Activated naive CD8-positive, alpha-beta T cell treated with anti-CD3 and anti-CD28 coated beads, Interleukin-2, amount 10 ng/mL, durations not matched to agents 7 days and 5 days (primary cell): ENCODE results near the gene CDC42BPB. TPM values are rescaled to one million over a fixed set of nuclear protein-coding genes. Genes with fewer than 3 reads are reported as not detected.

ENCODE experiments used
- ATAC-seq: fragments of 150-1000 bp; cut with Tn5 transposase; one replicate; pipeline ENCODE4 v1.10.0; 2021; ENCODE audit warnings: low read depth, moderate library complexity
- POLR2A ChIA-PET: fragments of 350-600 bp; sonication (Branson Sonifier 250); formaldehyde crosslinking; loops from one replicate; lab custom pipeline; 2021; ENCODE audit warnings: antibody characterized with exemption; lab: Charles Lee
- DNase-seq: peaks from one replicate; pipeline ENCODE4 v3.0.0; 2021
- H3K27ac Mint-ChIP-seq: one replicate; pipeline ENCODE4 v1.8.0; 2022; ENCODE audit warnings: mild to moderate bottlenecking, mixed read lengths
- H3K27me3 Mint-ChIP-seq: one replicate; pipeline ENCODE4 v1.8.0; 2022; ENCODE audit warnings: mild to moderate bottlenecking, moderate library complexity, mixed read lengths
- H3K36me3 Mint-ChIP-seq: one replicate; pipeline ENCODE4 v1.8.0; 2021; ENCODE audit warnings: mild to moderate bottlenecking, mixed read lengths
- H3K4me1 Mint-ChIP-seq: one replicate; pipeline ENCODE4 v1.8.0; 2021; ENCODE audit warnings: mixed read lengths
- H3K4me3 Mint-ChIP-seq: one replicate; pipeline ENCODE4 v1.8.0; 2022; ENCODE audit warnings: mild to moderate bottlenecking, moderate library complexity, mixed read lengths
- H3K9me3 Mint-ChIP-seq: one replicate; pipeline ENCODE4 v1.8.0; 2021; ENCODE audit warnings: mixed read lengths
- total RNA-seq, 2 experiments: library from RNA; stranded (reverse); gene quantifications; one replicate each; pipeline ENCODE4 v1.2.3, GENCODE V29; 2021

The CDC42BPB gene
- total RNA-seq, 2 experiments from 2014 or later: 1.1 TPM

- H3K27ac Mint-ChIP-seq: no peak overlapping the region
- DNase-seq (no peak), ATAC-seq (no peak)
- peaks cover 39% of the 10 kb centered on the region for H3K27me3 Mint-ChIP-seq
- POLR2A ChIA-PET: no interaction called here
- peaks cover 2% of the 10 kb centered on the region for H3K4me1 Mint-ChIP-seq
- H3K9me3 Mint-ChIP-seq: no peaks in the 10 kb centered on the region
- H3K36me3 Mint-ChIP-seq: no peaks in the 10 kb centered on the region
- H3K4me3 Mint-ChIP-seq: no peak overlapping the region
Measured at GRCh38 chr14:102923925-102924486, 133.3 kb downstream of the CDC42BPB start.

GRCh38 chr14:102923201-102923924 lies 134.0 kb downstream of the CDC42BPB start:
- POLR2A ChIA-PET: no interaction called here
- no peak for ATAC-seq
- Mint-ChIP-seq H3K36me3 (no peaks in the 10 kb centered on the region), H3K27ac (no peak overlapping the region), H3K27me3 (peaks cover 39% of the 10 kb centered on the region), H3K4me3 (peak overlapping the region; percentile 60), H3K4me1 (peaks cover 2% of the 10 kb centered on the region), H3K9me3 (no peaks in the 10 kb centered on the region)
- DNase-seq: no peak

DNA sequence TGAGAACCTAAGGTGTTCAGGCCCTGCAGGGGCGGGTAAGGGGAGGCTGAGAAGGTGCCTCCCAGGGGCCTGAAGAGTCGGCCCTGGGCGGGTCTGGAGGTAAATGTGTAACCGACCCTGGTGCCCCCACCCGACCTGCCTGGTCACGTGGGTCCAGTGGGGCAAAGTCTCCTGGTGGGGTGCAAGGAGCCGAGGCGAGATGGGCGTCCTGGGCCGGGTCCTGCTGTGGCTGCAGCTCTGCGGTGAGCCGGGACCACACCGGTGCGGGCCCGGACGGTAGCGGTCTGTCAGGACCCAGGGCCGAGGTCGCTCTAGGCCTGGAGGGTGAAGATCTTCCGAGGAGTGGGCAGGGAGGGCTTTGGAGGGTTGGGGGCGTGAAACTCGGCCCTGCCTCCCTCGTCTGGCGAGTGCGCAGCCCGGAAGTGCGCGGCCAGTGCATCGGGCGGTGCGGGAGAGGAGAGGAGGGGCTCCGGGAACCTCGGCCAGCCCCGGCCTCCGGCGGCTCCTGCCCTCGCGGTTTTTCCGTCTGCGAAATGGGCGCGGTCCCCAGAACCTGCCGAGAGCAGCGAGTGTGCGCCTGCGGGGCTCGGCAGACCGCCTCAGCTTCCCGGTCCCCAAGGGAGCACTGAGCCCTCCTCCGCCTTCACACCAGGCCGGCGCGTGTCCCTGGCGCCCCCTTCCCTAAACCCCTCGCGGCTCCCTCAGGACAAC lies 134.7 kb downstream of the CDC42BPB start, which contains the start of gene AMN:
Gene AMN, plus strand, starts transcription at position 174 of the 711 bp plus-strand sequence. Its CDS starts 26 bp downstream, at position 200.
- H3K4me3 Mint-ChIP-seq: peak within 1 kb of the TSS; percentile 60
- DNase-seq (no peak), ATAC-seq (no peak)
- no peaks in the 10 kb centered on the region for H3K9me3 Mint-ChIP-seq
- POLR2A ChIA-PET: no interaction called here
- peaks cover 2% of the 10 kb centered on the region for H3K4me1 Mint-ChIP-seq
- peaks cover 39% of the 10 kb centered on the region for H3K27me3 Mint-ChIP-seq
- no peaks in the 10 kb centered on the region for H3K36me3 Mint-ChIP-seq
- H3K27ac Mint-ChIP-seq: no peak within 1 kb of the TSS

GRCh38 chr14:102920998-102921304 lies 136.4 kb downstream of the CDC42BPB start:
- POLR2A ChIA-PET: no interaction called here
- peaks cover 4% of the 10 kb centered on the region for H3K4me1 Mint-ChIP-seq
- H3K27me3 Mint-ChIP-seq: peaks cover 23% of the 10 kb centered on the region
- no peak overlapping the region for H3K4me3 Mint-ChIP-seq
- no peak overlapping the region for H3K27ac Mint-ChIP-seq
- no peak for ATAC-seq
- no peaks in the 10 kb centered on the region for H3K36me3 Mint-ChIP-seq
- DNase-seq: no peak
- no peaks in the 10 kb centered on the region for H3K9me3 Mint-ChIP-seq

DNA sequence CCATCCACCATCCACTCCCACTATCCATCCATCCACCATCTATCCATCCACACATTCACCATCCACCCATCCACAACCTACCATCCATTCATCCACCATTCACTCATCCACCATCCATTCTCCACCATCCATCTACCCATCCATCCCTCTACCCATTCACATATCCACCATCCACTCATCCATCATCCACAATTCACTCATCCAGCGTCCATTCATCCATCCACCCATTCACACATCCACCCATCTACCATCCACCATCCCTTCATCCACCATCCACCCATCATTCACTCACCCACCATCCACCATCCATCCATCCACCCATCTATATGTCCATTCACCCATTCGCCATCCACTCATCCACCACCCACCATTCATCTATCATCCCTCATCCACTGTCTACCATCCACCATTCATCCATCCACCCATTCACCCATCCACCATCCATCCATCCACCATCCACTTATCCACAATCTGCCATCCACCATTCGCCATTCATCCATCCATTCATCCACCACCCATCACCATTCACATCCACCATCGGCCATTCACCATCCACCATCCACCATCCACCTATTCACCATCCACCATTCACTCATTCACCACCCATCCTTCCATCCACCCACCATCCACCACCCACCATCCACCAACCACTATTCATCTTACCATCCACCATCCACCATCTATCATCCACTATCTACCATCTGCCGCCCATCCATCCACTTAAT lies 136.9 kb downstream of the CDC42BPB start:
- ATAC-seq: no peak
- POLR2A ChIA-PET: no interaction called here

GRCh38 chr14:102918438-102918837 lies 138.9 kb downstream of the CDC42BPB start:
- Mint-ChIP-seq H3K27ac (no peak overlapping the region), H3K27me3 (peaks cover 3% of the 10 kb centered on the region), H3K36me3 (no peaks in the 10 kb centered on the region), H3K9me3 (no peaks in the 10 kb centered on the region), H3K4me3 (no peak overlapping the region), H3K4me1 (peaks cover 4% of the 10 kb centered on the region)
- POLR2A ChIA-PET: no interaction called here
- ATAC-seq (no peak), DNase-seq (no peak)

More for the DNA sequence above, 136.9 kb downstream of the CDC42BPB start:
- no peak for DNase-seq
- Mint-ChIP-seq H3K4me1 (peaks cover 4% of the 10 kb centered on the region), H3K27ac (no peak overlapping the region), H3K27me3 (peaks cover 18% of the 10 kb centered on the region), H3K36me3 (no peaks in the 10 kb centered on the region), H3K9me3 (no peaks in the 10 kb centered on the region), H3K4me3 (no peak overlapping the region)

DNA sequence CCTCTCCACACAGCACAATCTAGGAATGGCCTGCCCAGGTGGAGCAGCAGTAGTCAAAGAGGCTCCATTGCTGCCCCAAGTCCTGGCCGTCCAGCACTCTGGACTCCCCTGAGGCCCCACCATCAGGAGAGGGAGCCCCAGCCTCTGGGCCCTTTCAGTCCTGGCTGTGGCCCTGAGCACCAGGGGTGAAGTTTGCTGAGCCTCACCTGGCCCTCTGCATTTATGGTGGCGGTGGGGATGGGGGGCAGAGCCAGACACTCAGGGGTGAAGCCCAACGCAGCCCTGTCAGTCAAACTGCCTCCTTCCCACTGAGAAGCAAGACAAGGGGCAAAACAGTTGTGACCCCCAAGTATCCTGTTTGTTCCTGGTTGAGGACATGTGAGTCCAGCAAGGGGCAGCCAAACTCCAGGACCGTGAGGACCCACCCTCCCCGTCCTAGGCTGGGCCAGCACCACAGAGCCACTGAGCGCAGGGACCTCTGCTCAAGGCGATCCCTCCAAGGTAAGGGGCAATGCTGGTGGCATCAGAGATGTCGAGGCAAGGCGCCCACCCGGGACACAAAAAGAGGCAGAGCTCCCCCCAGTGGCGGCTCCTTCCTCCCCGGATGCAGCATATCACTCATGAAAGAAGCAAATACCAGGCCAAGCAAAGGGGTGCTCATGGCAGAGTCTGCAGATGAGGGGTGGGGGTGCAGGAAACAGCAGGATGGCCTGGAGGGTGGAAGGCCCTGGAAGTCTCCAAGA lies 139.7 kb downstream of the CDC42BPB start:
- Mint-ChIP-seq H3K4me1 (peaks cover 2% of the 10 kb centered on the region), H3K27me3 (no peaks in the 10 kb centered on the region), H3K9me3 (no peaks in the 10 kb centered on the region), H3K4me3 (no peak overlapping the region), H3K36me3 (no peaks in the 10 kb centered on the region), H3K27ac (no peak overlapping the region)
- POLR2A ChIA-PET: no interaction called here
- DNase-seq (peak; percentile 76), ATAC-seq (peak; percentile 65)

DNA sequence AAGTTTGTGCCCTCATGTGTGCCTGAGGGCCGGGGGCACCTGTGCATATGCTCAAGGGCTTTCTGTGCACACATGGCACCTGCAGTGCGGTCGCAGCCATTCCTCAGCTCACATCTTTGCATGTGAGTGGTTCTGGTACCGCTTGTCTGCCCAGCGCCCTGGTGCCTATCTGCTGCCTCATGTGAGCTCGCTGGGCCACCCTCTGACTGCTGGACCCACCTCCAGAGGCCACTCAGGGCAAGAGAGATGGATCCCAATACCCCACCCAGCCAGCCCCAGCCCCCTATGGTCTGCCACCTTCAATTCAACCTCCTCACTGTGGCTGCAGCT lies 140.3 kb downstream of the CDC42BPB start:
- H3K27me3 Mint-ChIP-seq: no peaks in the 10 kb centered on the region
- H3K4me3 Mint-ChIP-seq: no peak overlapping the region
- H3K36me3 Mint-ChIP-seq: no peaks in the 10 kb centered on the region
- POLR2A ChIA-PET: no interaction called here
- H3K4me1 Mint-ChIP-seq: peaks cover 2% of the 10 kb centered on the region
- no peak overlapping the region for H3K27ac Mint-ChIP-seq
- ATAC-seq: no peak
- no peaks in the 10 kb centered on the region for H3K9me3 Mint-ChIP-seq
- DNase-seq: no peak

DNA sequence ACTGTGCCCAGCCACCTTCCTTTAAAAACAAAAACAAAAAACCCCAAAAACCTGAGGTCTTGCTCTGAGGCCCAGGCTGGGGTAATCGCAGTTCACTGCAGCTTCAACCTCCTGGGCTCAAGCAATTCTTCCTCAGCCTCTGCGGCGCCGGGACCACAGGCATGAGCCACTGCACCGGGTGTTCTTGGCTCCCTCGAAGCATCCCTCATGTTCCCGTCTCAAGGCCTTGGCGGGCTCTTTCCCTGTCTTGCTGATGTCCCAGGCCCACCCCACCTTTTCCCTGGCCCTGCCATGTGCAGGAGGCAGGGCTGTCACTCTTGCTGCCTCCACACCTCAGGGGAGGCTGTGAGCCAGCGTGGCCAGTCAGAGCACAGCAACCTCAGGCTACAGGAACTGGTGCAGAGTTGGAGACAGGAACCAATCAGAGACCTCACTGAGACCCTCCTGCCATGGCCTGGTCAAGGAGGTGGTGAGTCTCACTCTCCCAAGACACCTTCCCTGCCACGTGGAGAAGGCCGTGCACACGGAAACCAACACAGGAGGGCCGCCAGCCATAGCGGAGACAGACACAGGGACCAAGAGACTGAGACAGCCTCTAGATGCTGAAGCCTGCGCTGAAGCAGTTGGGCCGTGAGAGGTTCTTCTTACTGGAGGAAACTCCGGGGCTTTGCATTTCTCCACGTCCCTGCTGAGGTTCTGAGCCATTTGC lies 140.8 kb downstream of the CDC42BPB start:
- Mint-ChIP-seq H3K27me3 (no peaks in the 10 kb centered on the region), H3K9me3 (no peaks in the 10 kb centered on the region), H3K27ac (no peak overlapping the region), H3K4me3 (no peak overlapping the region), H3K4me1 (peaks cover 2% of the 10 kb centered on the region), H3K36me3 (no peaks in the 10 kb centered on the region)
- no peak for ATAC-seq
- POLR2A ChIA-PET: no interaction called here
- no peak for DNase-seq

DNA sequence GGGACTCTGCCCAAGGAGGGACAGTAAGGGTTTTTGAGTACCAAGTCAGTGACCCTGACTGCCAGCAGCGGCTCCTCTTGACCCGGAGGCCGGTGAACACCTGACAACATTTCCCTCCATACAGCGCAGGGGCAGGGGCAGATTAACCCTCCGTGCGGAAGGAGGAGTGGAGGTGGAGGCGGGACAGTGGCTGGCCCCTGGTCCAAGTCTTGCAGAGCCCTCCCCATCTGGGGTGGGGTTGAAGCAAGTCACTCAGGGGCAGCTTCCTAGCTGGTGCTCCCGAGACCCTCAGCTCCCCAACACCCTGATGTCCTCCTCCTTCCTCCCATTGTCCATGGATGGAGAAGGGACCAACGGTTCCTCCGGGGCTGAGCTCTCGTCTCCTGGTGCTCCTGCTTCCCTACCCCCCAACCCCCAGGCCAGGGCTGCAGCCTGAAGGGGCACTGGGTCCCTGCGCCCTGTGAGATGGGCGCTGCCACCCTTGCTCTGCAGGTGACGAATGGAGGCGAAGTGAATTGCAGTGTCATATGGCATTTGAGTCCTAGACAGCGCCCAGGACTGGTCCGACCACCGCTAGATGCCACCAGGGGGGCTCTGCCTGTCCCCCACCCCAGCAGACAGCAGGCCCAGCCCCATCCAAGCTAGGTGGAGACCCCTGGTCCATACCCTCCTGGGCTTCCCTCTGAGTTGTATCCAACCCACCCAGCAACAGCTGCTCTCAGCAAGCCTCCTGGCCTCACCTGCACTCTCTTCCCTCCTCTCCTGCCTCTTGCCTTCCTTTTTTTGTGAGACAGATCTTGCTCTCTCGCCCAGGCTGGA lies 141.8 kb downstream of the CDC42BPB start:
- no peaks in the 10 kb centered on the region for H3K36me3 Mint-ChIP-seq
- H3K4me3 Mint-ChIP-seq: no peak overlapping the region
- no peak for DNase-seq
- POLR2A ChIA-PET: interaction anchor here (0.5 to 1.4 kb wide), 2 partner anchors 133 to 221 kb away, joined by 3 read pairs; no protein-coding TSS in a partner anchor
- H3K27me3 Mint-ChIP-seq: no peaks in the 10 kb centered on the region
- peaks cover 2% of the 10 kb centered on the region for H3K4me1 Mint-ChIP-seq
- ATAC-seq: no peak
- peak overlapping the region; percentile 39 for H3K27ac Mint-ChIP-seq
- H3K9me3 Mint-ChIP-seq: no peaks in the 10 kb centered on the region

DNA sequence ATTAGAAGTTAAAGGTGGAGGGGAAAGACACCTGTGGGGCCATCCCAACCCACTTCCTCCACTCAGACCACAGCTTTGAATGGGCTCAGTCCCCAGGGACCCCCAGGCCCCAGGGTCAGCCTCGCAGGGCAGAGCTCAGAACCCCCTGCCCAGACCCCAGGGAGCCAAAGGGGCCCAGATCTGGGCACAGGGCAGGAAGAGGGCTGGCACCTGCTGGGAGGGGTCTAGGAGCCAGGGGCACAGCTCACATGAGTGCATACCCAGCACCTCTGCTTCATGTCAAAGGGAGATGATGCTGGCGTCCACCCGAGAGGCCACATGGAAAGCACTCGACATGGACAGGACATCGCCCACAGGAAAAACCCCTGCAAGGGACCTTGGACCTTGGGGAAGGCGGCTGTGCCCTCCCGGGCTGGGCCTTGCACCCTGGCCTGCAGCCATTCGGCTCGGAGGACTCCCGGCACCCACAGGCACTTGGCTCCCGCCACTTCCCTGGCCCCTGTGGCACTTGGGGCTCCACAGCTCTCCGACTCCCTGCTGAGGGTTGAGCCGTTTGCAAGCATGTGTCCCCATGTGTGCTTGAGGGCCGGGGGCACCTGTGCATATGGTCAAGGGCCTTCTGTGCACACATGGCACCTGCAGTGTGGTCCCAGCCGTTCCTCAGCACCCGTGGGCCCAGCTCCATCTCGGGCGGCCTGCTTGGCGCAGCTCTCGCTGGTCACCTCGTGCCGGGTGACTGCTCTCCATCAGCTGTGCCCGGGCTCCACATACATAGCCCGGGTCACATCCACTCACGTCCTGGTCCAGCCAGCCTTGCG lies 142.7 kb downstream of the CDC42BPB start:
- ATAC-seq (no peak), DNase-seq (no peak)
- H3K27ac Mint-ChIP-seq: no peak overlapping the region
- H3K4me1 Mint-ChIP-seq: peaks cover 2% of the 10 kb centered on the region
- H3K27me3 Mint-ChIP-seq: no peaks in the 10 kb centered on the region
- H3K4me3 Mint-ChIP-seq: no peak overlapping the region
- H3K36me3 Mint-ChIP-seq: no peaks in the 10 kb centered on the region
- no peaks in the 10 kb centered on the region for H3K9me3 Mint-ChIP-seq
- POLR2A ChIA-PET: interaction anchor here (1.4 kb wide), 1 partner anchor 220 kb away, joined by 3 read pairs; no protein-coding TSS in a partner anchor
